ENCODE data around the gene CHCHD3. TPM values are rescaled to one million over a fixed set of nuclear protein-coding genes. Genes with fewer than 3 reads are reported as not detected.

The CHCHD3 gene
- total RNA-seq, 1 experiment from 2014 or later = 149 TPM

DNA sequence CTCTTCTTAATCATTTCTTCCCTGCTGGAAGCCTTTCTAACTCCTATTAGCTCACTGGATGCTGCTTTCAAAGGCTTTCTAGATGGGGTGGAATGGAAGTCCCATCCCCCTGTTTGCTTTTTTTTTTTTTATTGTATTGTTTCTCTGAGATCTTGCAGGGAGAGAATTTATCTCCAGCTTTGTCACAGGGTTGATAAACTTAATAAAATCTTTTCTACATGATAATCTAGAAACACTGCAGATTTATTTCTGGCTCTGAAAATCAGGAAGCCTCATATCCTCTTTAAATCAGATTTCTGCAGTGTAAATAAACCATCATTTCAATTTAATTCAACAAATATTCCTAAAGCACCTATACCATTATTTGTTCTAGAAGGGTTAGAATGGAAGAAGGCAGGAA is 37.2 kb upstream of the CHCHD3 start:
- BruUV-seq (replicated peaks) = no TSS peak
- CTCF ChIA-PET = no interaction called here

DNA sequence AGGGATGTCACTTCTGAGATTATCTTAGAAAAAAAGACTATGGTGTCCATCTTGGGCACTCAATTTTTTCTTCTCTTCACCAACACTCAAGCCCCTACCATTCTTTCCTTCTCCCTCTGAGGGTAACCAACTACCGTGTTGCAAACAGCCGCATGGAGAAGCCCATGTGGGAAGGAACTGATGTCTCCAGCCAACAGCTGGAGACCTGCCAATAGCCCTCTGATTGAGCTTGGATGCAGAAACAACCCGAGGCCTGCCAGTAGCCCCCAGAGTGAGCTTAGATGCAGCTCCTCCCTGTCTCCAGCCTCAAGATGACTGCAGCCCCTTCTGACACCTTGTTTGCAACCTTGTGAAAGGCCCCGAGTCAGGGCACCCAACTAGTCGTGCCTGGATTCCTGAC is 36.4 kb upstream of the CHCHD3 start:
- Histone ChIP-seq H3K27ac (ENCODE audit: low read length) (no peak overlapping the region), H3F3A (ENCODE audit: low read length, unreplicated experiment) (no peaks in the 10 kb centered on the region), H2AFZ (ENCODE audit: low read length) (no peak overlapping the region), H3K27me3 (ENCODE audit: low read length) (peaks cover 57% of the 10 kb centered on the region), H3K4me1 (ENCODE audit: insufficient read depth, low read length) (no peaks in the 10 kb centered on the region), H3K4me3 (ENCODE audit: low read length) (no peak overlapping the region), H3K9ac (ENCODE audit: low read length) (no peak overlapping the region), H3K9me2 (replicated peaks; ENCODE audit: low read length) (no peaks in the 10 kb centered on the region), H3K79me2 (ENCODE audit: low read length) (no peaks in the 10 kb centered on the region), H4K20me1 (ENCODE audit: low read length) (no peaks in the 10 kb centered on the region), H3K36me3 (ENCODE audit: low read depth, low read length) (no peaks in the 10 kb centered on the region), H3K9me3 (ENCODE audit: low read length) (no peaks in the 10 kb centered on the region), H3K4me2 (ENCODE audit: low read length) (no peak overlapping the region)
- TF ChIP-seq, protein P1, sequence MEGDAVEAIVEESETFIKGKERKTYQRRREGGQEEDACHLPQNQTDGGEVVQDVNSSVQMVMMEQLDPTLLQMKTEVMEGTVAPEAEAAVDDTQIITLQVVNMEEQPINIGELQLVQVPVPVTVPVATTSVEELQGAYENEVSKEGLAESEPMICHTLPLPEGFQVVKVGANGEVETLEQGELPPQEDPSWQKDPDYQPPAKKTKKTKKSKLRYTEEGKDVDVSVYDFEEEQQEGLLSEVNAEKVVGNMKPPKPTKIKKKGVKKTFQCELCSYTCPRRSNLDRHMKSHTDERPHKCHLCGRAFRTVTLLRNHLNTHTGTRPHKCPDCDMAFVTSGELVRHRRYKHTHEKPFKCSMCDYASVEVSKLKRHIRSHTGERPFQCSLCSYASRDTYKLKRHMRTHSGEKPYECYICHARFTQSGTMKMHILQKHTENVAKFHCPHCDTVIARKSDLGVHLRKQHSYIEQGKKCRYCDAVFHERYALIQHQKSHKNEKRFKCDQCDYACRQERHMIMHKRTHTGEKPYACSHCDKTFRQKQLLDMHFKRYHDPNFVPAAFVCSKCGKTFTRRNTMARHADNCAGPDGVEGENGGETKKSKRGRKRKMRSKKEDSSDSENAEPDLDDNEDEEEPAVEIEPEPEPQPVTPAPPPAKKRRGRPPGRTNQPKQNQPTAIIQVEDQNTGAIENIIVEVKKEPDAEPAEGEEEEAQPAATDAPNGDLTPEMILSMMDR (conservative IDR thresholded peaks at IDR 0.05; ENCODE audit: low read depth, low read length) = no peak
- TF ChIP-seq EZH2phosphoT487 (IDR thresholded peaks at IDR 0.05; ENCODE audit: borderline replicate concordance, low read length) (no peak), EZH2 (IDR thresholded peaks at IDR 0.05; ENCODE audit: low read length, unreplicated experiment) (no peak)
- no TSS peak for BruUV-seq (replicated peaks)
- no peak for DNase-seq
- no peak for ATAC-seq
- ChIA-PET CTCF (no interaction called here), POLR2A (ENCODE audit: unreplicated experiment) (no interaction called here)
- intact Hi-C loops (cut with micrococcal nuclease) = no loop called here

More for the DNA sequence above, 37.2 kb upstream of the CHCHD3 start:
- Histone ChIP-seq H3F3A (ENCODE audit: low read length, unreplicated experiment) (no peaks in the 10 kb centered on the region), H3K27ac (ENCODE audit: low read length) (no peak overlapping the region), H4K20me1 (ENCODE audit: low read length) (no peaks in the 10 kb centered on the region), H3K36me3 (ENCODE audit: low read depth, low read length) (no peaks in the 10 kb centered on the region), H3K4me3 (ENCODE audit: low read length) (no peak overlapping the region), H3K9ac (ENCODE audit: low read length) (no peak overlapping the region), H3K4me1 (ENCODE audit: insufficient read depth, low read length) (no peaks in the 10 kb centered on the region), H2AFZ (ENCODE audit: low read length) (no peak overlapping the region), H3K4me2 (ENCODE audit: low read length) (no peak overlapping the region), H3K9me3 (ENCODE audit: low read length) (no peaks in the 10 kb centered on the region), H3K79me2 (ENCODE audit: low read length) (no peaks in the 10 kb centered on the region), H3K9me2 (replicated peaks; ENCODE audit: low read length) (no peaks in the 10 kb centered on the region), H3K27me3 (ENCODE audit: low read length) (peaks cover 51% of the 10 kb centered on the region)
- DNase-seq (no peak), ATAC-seq (no peak)
- TF ChIP-seq EZH2 (IDR thresholded peaks at IDR 0.05; ENCODE audit: low read length, unreplicated experiment) (no peak), EZH2phosphoT487 (IDR thresholded peaks at IDR 0.05; ENCODE audit: borderline replicate concordance, low read length) (no peak)
- TF ChIP-seq, protein P1 (conservative IDR thresholded peaks at IDR 0.05; ENCODE audit: low read depth, low read length) = no peak
- intact Hi-C loops (cut with micrococcal nuclease) = no loop called here
- POLR2A ChIA-PET (ENCODE audit: unreplicated experiment) = no interaction called here

DNA sequence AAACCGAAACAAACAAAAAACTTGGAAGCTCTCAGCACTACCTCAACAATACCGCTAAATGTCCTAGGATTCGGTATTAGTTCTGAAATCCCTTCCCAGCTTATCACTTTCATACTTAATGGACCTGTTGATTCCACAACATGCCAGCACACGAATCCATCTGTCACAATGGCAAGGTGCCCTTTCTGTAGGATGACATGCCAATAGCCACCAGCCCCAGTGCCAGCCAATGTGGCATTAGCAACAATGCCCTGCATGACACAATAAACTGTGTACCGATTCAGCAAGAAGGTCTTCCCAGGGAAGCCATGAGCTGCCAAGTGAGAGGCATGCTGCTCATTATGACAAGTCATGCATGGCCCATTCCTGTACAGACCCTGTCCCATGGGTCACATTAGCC is 35.6 kb upstream of the CHCHD3 start:
- POLR2A ChIA-PET (ENCODE audit: unreplicated experiment) = no interaction called here
- Histone ChIP-seq H2AFZ (ENCODE audit: low read length) (no peak overlapping the region), H3K27ac (ENCODE audit: low read length) (no peak overlapping the region), H3K4me1 (ENCODE audit: insufficient read depth, low read length) (no peaks in the 10 kb centered on the region), H3F3A (ENCODE audit: low read length, unreplicated experiment) (no peaks in the 10 kb centered on the region), H3K4me2 (ENCODE audit: low read length) (no peak overlapping the region), H3K27me3 (ENCODE audit: low read length) (peaks cover 66% of the 10 kb centered on the region), H3K9me2 (replicated peaks; ENCODE audit: low read length) (no peaks in the 10 kb centered on the region), H3K9ac (ENCODE audit: low read length) (no peak overlapping the region), H3K36me3 (ENCODE audit: low read depth, low read length) (no peaks in the 10 kb centered on the region), H4K20me1 (ENCODE audit: low read length) (no peaks in the 10 kb centered on the region), H3K4me3 (ENCODE audit: low read length) (no peak overlapping the region), H3K79me2 (ENCODE audit: low read length) (no peaks in the 10 kb centered on the region), H3K9me3 (ENCODE audit: low read length) (no peaks in the 10 kb centered on the region)
- DNase-seq (no peak), ATAC-seq (no peak)
- intact Hi-C loops (cut with micrococcal nuclease) = no loop called here
- CTCF ChIA-PET = no interaction called here
- TF ChIP-seq EZH2 (IDR thresholded peaks at IDR 0.05; ENCODE audit: low read length, unreplicated experiment) (no peak), EZH2phosphoT487 (IDR thresholded peaks at IDR 0.05; ENCODE audit: borderline replicate concordance, low read length) (no peak)
- TF ChIP-seq, protein P1 (conservative IDR thresholded peaks at IDR 0.05; ENCODE audit: low read depth, low read length) = no peak
- no TSS peak for BruUV-seq (replicated peaks)
